Measurements from ENCODE around the gene MUC15.

The MUC15 gene

GRCh38 chr11:26593691-26594090 is 21.6 kb upstream of the MUC15 start:
- ChIA-PET POLR2A (no interaction called here), CTCF (no interaction called here)
- H3K4me3 ChIP-seq (ENCODE audit: low read depth, low read length), result no peak overlapping the region
- DNase-seq (ENCODE audit: low read depth, low spot score), result no peak
- no peak for TF ChIP-seq CTCF (IDR thresholded peaks at IDR 0.05; ENCODE audit: insufficient read depth, low read length, missing control alignments)

- TF ChIP-seq CTCF (IDR thresholded peaks at IDR 0.05; ENCODE audit: insufficient read depth, low read length, missing control alignments), result no peak
- ChIA-PET CTCF (no interaction called here), POLR2A (no interaction called here)
- no peak for DNase-seq (ENCODE audit: low read depth, low spot score)
- no peak overlapping the region for H3K4me3 ChIP-seq (ENCODE audit: low read depth, low read length)
Observed at GRCh38 chr11:26587073-26587472, 15.0 kb upstream of the MUC15 start.

GRCh38 chr11:26584818-26585217 is 12.8 kb upstream of the MUC15 start:
- TF ChIP-seq CTCF (IDR thresholded peaks at IDR 0.05; ENCODE audit: insufficient read depth, low read length, missing control alignments), result no peak
- POLR2A ChIA-PET, result no interaction called here
- DNase-seq (ENCODE audit: low read depth, low spot score), result no peak
- CTCF ChIA-PET, result no interaction called here
- no peak overlapping the region for H3K4me3 ChIP-seq (ENCODE audit: low read depth, low read length)

GRCh38 chr11:26583550-26583949 is 11.5 kb upstream of the MUC15 start:
- CTCF ChIA-PET, result no interaction called here
- TF ChIP-seq CTCF (IDR thresholded peaks at IDR 0.05; ENCODE audit: insufficient read depth, low read length, missing control alignments), result no peak
- POLR2A ChIA-PET, result no interaction called here

GRCh38 chr11:26580929-26581328 is 8.9 kb upstream of the MUC15 start:
- no peak for TF ChIP-seq CTCF (IDR thresholded peaks at IDR 0.05; ENCODE audit: insufficient read depth, low read length, missing control alignments)
- DNase-seq (ENCODE audit: low read depth, low spot score), result no peak
- no peak overlapping the region for H3K4me3 ChIP-seq (ENCODE audit: low read depth, low read length)
- CTCF ChIA-PET, result no interaction called here
- POLR2A ChIA-PET, result no interaction called here

More at GRCh38 chr11:26583550-26583949, 11.5 kb upstream of the MUC15 start:
- H3K4me3 ChIP-seq (ENCODE audit: low read depth, low read length), result no peak overlapping the region
- no peak for DNase-seq (ENCODE audit: low read depth, low spot score)

- TF ChIP-seq CTCF (IDR thresholded peaks at IDR 0.05; ENCODE audit: insufficient read depth, low read length, missing control alignments), result no peak
- no peak overlapping the region for H3K4me3 ChIP-seq (ENCODE audit: low read depth, low read length)
- DNase-seq (ENCODE audit: low read depth, low spot score), result no peak
- ChIA-PET POLR2A (no interaction called here), CTCF (no interaction called here)
Observed at GRCh38 chr11:26579683-26580082, 7.6 kb upstream of the MUC15 start.

All from AG04449 (cell line).